T-helper 17 cell (primary cell): ENCODE measurements around the gene TBL1X. TPM values are rescaled to one million over a fixed set of nuclear protein-coding genes. Genes with fewer than 3 reads are reported as not detected.

Experiments used
- ATAC-seq: fragments of 150-1000 bp; cut with Tn5 transposase; 2 replicates; pipeline ENCODE4 v1.10.0; 2021; ENCODE audit warnings: mild to moderate bottlenecking, moderate library complexity
- DNase-seq, 3 donors: peaks; one replicate each; pipeline versions ENCODE4 v3.0.0 to v3.0.0-alpha.2; 2020 to 2021
- H3K9me3 ChIP-seq: one replicate; pipeline ENCODE4 v1.7.0; 2013; ENCODE audit warnings: low read length, mild to moderate bottlenecking; ENCODE audit not compliant: control insufficient read depth, poor library complexity, severe bottlenecking
- H3K27ac Mint-ChIP-seq: one replicate; pipeline ENCODE4 v1.8.0; 2022; ENCODE audit warnings: mild to moderate bottlenecking, moderate library complexity, mixed read lengths
- H3K27me3 Mint-ChIP-seq: one replicate; pipeline ENCODE4 v1.8.0; 2022; ENCODE audit warnings: mixed read lengths
- H3K36me3 Mint-ChIP-seq: one replicate; pipeline ENCODE4 v1.8.0; 2022; ENCODE audit warnings: low read depth, mixed read lengths
- H3K4me1 Mint-ChIP-seq: one replicate; pipeline ENCODE4 v1.8.0; 2022; ENCODE audit warnings: mild to moderate bottlenecking, mixed read lengths
- H3K4me3 Mint-ChIP-seq: one replicate; pipeline ENCODE4 v1.8.0; 2022; ENCODE audit warnings: mild to moderate bottlenecking, moderate library complexity, mixed read lengths
- total RNA-seq, 4 donors: library from RNA in 2 of 4; stranded (reverse) in 2 of 4; gene quantifications; one replicate each; pipeline ENCODE4 v1.2.3 and lab custom pipeline; 2022 to 2026

The TBL1X gene
- total RNA-seq, 2 donors from 2014 or later: 15.7 to 20.2 TPM

GRCh38 chrX:9710332-9710731 lies 245.5 kb downstream of the TBL1X start:
- H3K4me1 Mint-ChIP-seq: peaks cover 5% of the 10 kb centered on the region
- no peaks in the 10 kb centered on the region for H3K9me3 ChIP-seq
- DNase-seq: no peak
- H3K36me3 Mint-ChIP-seq: no peaks in the 10 kb centered on the region
- H3K4me3 Mint-ChIP-seq: no peak overlapping the region
- no peak overlapping the region for H3K27ac Mint-ChIP-seq
- ATAC-seq: no peak
- no peaks in the 10 kb centered on the region for H3K27me3 Mint-ChIP-seq

- no peaks in the 10 kb centered on the region for H3K9me3 ChIP-seq
- DNase-seq: no peak
Measured at GRCh38 chrX:9717376-9717775, 252.5 kb downstream of the TBL1X start.

GRCh38 chrX:9724711-9725110 lies 259.9 kb downstream of the TBL1X start:
- no peaks in the 10 kb centered on the region for H3K9me3 ChIP-seq
- H3K27me3 Mint-ChIP-seq: no peaks in the 10 kb centered on the region
- no peak overlapping the region for H3K27ac Mint-ChIP-seq
- H3K36me3 Mint-ChIP-seq: no peaks in the 10 kb centered on the region
- H3K4me3 Mint-ChIP-seq: no peak overlapping the region
- no peak for ATAC-seq
- DNase-seq: no peak
- H3K4me1 Mint-ChIP-seq: no peaks in the 10 kb centered on the region

More at GRCh38 chrX:9717376-9717775, 252.5 kb downstream of the TBL1X start:
- Mint-ChIP-seq H3K27me3 (no peaks in the 10 kb centered on the region), H3K27ac (no peak overlapping the region), H3K36me3 (no peaks in the 10 kb centered on the region), H3K4me3 (no peak overlapping the region), H3K4me1 (no peaks in the 10 kb centered on the region)
- no peak for ATAC-seq

GRCh38 chrX:9728261-9728660 lies 263.4 kb downstream of the TBL1X start:
- Mint-ChIP-seq H3K4me3 (no peak overlapping the region), H3K36me3 (no peaks in the 10 kb centered on the region), H3K27ac (no peak overlapping the region), H3K27me3 (no peaks in the 10 kb centered on the region), H3K4me1 (no peaks in the 10 kb centered on the region)
- no peaks in the 10 kb centered on the region for H3K9me3 ChIP-seq
- ATAC-seq (no peak), DNase-seq (no peak)

- Mint-ChIP-seq H3K27ac (no peak overlapping the region), H3K4me3 (no peak overlapping the region), H3K4me1 (no peaks in the 10 kb centered on the region), H3K27me3 (no peaks in the 10 kb centered on the region), H3K36me3 (no peaks in the 10 kb centered on the region)
- no peaks in the 10 kb centered on the region for H3K9me3 ChIP-seq
- DNase-seq: no peak
- no peak for ATAC-seq
Measured at GRCh38 chrX:9729171-9729885, 264.5 kb downstream of the TBL1X start.

GRCh38 chrX:9730078-9730477 lies 265.2 kb downstream of the TBL1X start:
- no peak for ATAC-seq
- H3K9me3 ChIP-seq: no peaks in the 10 kb centered on the region
- Mint-ChIP-seq H3K27me3 (no peaks in the 10 kb centered on the region), H3K4me1 (no peaks in the 10 kb centered on the region), H3K4me3 (no peak overlapping the region), H3K27ac (no peak overlapping the region), H3K36me3 (no peaks in the 10 kb centered on the region)
- no peak for DNase-seq

- Mint-ChIP-seq H3K27ac (no peak overlapping the region), H3K4me1 (no peaks in the 10 kb centered on the region), H3K36me3 (no peaks in the 10 kb centered on the region), H3K4me3 (no peak overlapping the region), H3K27me3 (no peaks in the 10 kb centered on the region)
- no peak for ATAC-seq
- no peak for DNase-seq
- no peaks in the 10 kb centered on the region for H3K9me3 ChIP-seq
Measured at GRCh38 chrX:9730752-9731151, 265.9 kb downstream of the TBL1X start.

- no peaks in the 10 kb centered on the region for H3K9me3 ChIP-seq
- Mint-ChIP-seq H3K4me3 (no peak overlapping the region), H3K27ac (no peak overlapping the region), H3K27me3 (peaks cover 7% of the 10 kb centered on the region), H3K36me3 (no peaks in the 10 kb centered on the region), H3K4me1 (no peaks in the 10 kb centered on the region)
- no peak for ATAC-seq
- DNase-seq: no peak
Measured at GRCh38 chrX:9737363-9737762, 272.5 kb downstream of the TBL1X start.

- no peak overlapping the region for H3K4me3 Mint-ChIP-seq
- H3K27ac Mint-ChIP-seq: no peak overlapping the region
- no peaks in the 10 kb centered on the region for H3K36me3 Mint-ChIP-seq
- peaks cover 7% of the 10 kb centered on the region for H3K27me3 Mint-ChIP-seq
- no peaks in the 10 kb centered on the region for H3K9me3 ChIP-seq
- H3K4me1 Mint-ChIP-seq: no peaks in the 10 kb centered on the region
- no peak for ATAC-seq
- DNase-seq: no peak
Measured at GRCh38 chrX:9738151-9738550, 273.3 kb downstream of the TBL1X start.

- no peaks in the 10 kb centered on the region for H3K9me3 ChIP-seq
- Mint-ChIP-seq H3K27ac (no peak overlapping the region), H3K27me3 (peaks cover 7% of the 10 kb centered on the region), H3K4me1 (no peaks in the 10 kb centered on the region), H3K4me3 (no peak overlapping the region), H3K36me3 (no peaks in the 10 kb centered on the region)
- ATAC-seq (no peak), DNase-seq (no peak)
Measured at GRCh38 chrX:9739130-9739529, 274.3 kb downstream of the TBL1X start.

- no peaks in the 10 kb centered on the region for H3K36me3 Mint-ChIP-seq
- DNase-seq (no peak), ATAC-seq (no peak)
- no peak overlapping the region for H3K27ac Mint-ChIP-seq
- no peak overlapping the region for H3K4me3 Mint-ChIP-seq
- H3K9me3 ChIP-seq: no peaks in the 10 kb centered on the region
- peaks cover 5% of the 10 kb centered on the region for H3K4me1 Mint-ChIP-seq
- no peaks in the 10 kb centered on the region for H3K27me3 Mint-ChIP-seq
Measured at GRCh38 chrX:9745417-9746115, 280.7 kb downstream of the TBL1X start.

- ATAC-seq (no peak), DNase-seq (no peak)
- Mint-ChIP-seq H3K27ac (no peak overlapping the region), H3K36me3 (no peaks in the 10 kb centered on the region), H3K4me1 (peaks cover 5% of the 10 kb centered on the region), H3K4me3 (no peak overlapping the region), H3K27me3 (no peaks in the 10 kb centered on the region)
- H3K9me3 ChIP-seq: no peaks in the 10 kb centered on the region
Measured at GRCh38 chrX:9746148-9746888, 281.5 kb downstream of the TBL1X start.

GRCh38 chrX:9747644-9748043 lies 282.8 kb downstream of the TBL1X start:
- Mint-ChIP-seq H3K36me3 (no peaks in the 10 kb centered on the region), H3K4me1 (peaks cover 5% of the 10 kb centered on the region), H3K4me3 (no peak overlapping the region), H3K27ac (no peak overlapping the region), H3K27me3 (no peaks in the 10 kb centered on the region)
- no peaks in the 10 kb centered on the region for H3K9me3 ChIP-seq
- ATAC-seq: no peak
- DNase-seq: no peak
